ENCODE results near the gene ROBO1.
"Not testable (repeated sequence)": the region's sequence is repeated elsewhere in the genome, so short reads cannot be mapped to it uniquely, and the experiment has no call there.

ROBO1 gene

GRCh38 chr3:78765671-78766485 lies 1001.9 kb downstream of the ROBO1 start:
- DNase-seq = no peak

GRCh38 chr3:78764634-78765033 lies 1003.2 kb downstream of the ROBO1 start:
- DNase-seq = no peak

GRCh38 chr3:78762121-78762520 lies 1005.7 kb downstream of the ROBO1 start:
- DNase-seq = no peak

GRCh38 chr3:78761126-78761525 lies 1006.7 kb downstream of the ROBO1 start:
- DNase-seq = no peak

DNA sequence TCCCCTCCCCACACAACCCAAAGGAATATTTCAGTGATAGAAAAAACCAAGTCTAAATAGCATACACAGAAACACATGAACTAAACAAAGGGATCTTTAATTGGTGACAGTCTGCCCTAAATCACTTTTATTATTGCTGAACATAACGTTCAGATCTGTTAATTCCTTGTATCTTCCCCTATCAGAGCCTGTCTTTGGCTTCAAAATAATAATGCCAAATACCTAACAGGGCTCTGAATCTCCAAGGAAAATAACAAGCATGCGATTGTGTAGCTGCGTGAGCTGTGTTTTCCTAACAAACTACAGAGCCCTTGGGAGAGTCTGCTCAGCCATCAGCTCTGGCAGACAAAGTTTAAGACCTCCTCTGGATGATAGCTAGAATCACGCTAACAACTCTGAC lies 1010.1 kb downstream of the ROBO1 start:
- no peak for DNase-seq

DNA sequence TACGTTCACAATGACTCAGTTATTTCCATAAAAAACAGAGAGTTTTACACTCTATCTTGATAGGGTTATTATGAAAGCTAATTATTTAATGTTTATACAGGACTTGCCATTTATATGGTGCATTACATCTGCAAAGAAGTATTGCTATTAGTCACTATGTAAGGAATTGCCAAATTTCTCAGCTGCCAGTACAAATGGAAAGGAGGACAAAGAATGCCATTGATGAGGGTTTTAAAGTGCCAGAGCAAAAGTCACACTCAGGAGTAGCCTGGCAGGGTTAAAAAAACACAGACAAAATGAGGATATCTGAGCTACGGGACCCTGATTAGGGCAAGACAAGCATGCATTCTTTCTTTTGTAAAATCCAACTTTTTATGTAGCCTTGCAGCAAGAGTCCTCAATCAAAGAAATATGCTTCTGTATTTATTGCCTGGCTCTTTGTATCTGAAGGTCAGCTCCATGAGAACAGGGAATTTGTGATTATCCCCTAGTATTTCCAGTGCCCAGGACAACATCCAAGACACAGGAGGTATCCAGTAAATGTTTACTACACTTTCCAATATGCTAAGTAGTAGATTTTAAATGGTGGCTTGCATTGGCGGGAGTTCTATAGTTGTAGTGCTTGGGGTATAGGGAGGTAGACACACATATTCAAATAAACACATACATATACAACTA lies 1013.6 kb downstream of the ROBO1 start:
- DNase-seq = no peak

GRCh38 chr3:78751266-78751665 lies 1016.5 kb downstream of the ROBO1 start:
- no peak for DNase-seq

- DNase-seq = not testable (repeated sequence)
Measured at GRCh38 chr3:78750291-78750690, 1017.5 kb downstream of the ROBO1 start.

- no peak for DNase-seq
Measured at GRCh38 chr3:78749056-78749455, 1018.7 kb downstream of the ROBO1 start.

DNA sequence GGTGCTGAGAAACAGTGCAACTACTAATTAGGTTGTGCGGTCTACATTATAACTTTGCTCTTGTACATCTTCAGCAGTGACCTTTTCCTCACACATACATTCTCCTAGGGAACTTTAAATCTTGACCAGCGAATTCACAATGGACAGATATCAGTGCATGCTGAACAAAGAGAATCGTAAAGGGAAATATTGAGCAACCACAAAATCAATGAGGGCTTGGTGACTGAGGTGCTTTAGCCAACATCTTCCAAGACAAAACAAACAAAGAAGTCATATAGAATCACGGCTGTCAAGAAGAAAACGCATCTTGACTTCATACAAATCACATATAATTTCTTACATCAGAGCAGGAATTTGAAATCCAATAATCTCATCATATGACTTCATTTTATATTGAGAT lies 1022.0 kb downstream of the ROBO1 start:
- DNase-seq = no peak

GRCh38 chr3:78742491-78742890 lies 1025.3 kb downstream of the ROBO1 start:
- no peak for DNase-seq

GRCh38 chr3:78742041-78742440 lies 1025.8 kb downstream of the ROBO1 start:
- no peak for DNase-seq

GRCh38 chr3:78741066-78741645 lies 1026.6 kb downstream of the ROBO1 start:
- no peak for DNase-seq

DNA sequence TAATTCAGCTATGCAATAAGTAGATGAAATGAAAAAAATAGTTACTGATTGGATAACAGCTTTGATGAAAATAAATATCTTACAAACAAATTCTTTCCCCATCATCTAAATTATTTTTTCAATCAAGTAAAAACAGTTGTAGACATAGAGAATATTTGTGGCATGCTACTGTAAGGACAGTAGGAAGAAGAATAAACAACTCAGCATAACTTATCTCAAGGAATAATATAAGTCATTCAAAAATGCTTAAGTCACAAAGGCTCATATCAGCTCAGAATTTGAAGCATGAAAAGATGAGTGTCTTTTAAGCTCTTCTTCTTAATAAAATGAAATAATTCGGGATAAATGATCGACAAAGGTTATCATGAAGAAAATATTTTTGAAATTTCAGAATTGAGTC lies 1029.0 kb downstream of the ROBO1 start:
- no peak for DNase-seq

- no peak for DNase-seq
Measured at GRCh38 chr3:78737988-78738387, 1029.8 kb downstream of the ROBO1 start.

DNA sequence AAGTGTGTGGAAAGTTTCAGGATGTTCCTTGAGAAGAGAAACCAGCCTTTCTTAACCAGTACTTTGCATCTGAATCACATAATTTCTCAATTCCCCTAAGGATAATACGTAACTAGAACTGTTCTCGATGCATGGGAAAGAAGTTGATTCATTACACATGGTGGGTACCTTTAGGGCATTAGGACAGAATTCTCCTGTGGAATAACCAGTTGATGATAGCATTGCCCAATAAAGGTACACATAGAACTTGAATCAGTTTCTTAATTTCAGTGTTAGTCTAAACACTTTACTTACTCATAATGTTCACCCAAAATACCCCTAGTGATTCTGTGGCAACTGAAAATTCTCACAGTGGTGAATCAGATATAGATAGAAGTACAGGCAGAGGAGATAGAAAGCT lies 1030.9 kb downstream of the ROBO1 start:
- DNase-seq = no peak

DNA sequence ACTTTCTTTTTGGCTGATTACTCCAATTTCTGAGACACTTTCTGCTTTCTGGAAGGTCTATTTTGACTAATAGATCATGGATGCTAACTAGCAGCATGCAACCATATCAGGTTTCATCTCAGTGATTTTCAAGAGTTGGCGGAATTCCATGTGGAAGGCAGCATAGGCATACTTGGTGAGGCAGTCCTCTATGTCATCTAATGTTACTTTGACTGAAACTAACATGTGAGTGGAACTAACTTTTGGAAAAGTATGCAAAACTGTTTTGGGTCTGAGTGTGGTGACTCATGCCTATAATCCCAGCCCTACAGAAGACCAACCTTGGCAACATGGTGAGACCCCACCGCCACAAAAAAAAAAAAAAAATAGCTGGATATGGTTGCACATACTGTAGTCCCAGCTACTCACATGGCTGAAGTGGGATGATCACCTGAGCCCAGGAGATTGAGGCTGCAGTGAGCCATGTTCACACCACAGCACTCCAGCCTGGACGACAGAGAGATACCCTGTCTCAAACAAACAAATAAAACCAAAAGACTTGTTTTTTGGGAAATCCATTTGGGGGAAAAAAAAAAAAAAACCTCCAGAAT lies 1033.7 kb downstream of the ROBO1 start:
- no peak for DNase-seq

DNA sequence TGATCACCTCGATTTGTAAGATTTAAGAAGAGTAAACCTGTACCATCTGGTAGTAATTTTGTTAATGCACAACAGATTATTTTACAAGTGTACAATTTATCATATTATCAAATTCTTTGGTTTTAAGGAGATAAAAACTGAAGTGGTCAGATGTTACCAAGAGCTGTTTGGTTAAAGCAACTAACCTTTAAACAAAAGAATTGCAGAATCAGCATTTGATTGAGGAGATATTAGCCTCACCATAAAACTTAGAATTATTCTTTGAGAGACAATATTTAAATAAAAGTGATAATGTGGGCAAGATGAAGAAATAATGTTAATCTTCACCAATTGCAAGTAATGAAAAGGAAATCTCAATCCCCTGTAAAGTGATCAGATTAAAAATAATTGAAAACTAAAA lies 1034.9 kb downstream of the ROBO1 start:
- DNase-seq = no peak

DNA sequence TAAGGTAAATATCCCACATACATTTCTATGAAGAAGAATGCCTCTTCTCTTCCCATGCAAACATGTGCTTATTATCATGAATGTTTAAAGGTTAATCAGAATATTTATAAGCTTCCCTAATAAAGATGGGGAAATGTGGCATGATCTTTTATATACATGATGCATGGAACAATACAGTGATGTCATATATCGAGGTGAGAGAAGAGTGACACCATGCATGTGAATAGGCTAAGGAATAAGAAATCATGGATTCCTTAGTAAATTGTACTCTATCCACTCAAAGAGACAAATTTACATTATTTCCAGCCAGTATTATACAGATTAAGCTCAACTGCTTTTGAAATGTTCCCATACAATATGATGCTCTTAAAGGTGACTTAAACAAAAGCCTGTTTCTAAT lies 1035.3 kb downstream of the ROBO1 start:
- no peak for DNase-seq

- DNase-seq = no peak
Measured at GRCh38 chr3:78729946-78730345, 1037.9 kb downstream of the ROBO1 start.

DNA sequence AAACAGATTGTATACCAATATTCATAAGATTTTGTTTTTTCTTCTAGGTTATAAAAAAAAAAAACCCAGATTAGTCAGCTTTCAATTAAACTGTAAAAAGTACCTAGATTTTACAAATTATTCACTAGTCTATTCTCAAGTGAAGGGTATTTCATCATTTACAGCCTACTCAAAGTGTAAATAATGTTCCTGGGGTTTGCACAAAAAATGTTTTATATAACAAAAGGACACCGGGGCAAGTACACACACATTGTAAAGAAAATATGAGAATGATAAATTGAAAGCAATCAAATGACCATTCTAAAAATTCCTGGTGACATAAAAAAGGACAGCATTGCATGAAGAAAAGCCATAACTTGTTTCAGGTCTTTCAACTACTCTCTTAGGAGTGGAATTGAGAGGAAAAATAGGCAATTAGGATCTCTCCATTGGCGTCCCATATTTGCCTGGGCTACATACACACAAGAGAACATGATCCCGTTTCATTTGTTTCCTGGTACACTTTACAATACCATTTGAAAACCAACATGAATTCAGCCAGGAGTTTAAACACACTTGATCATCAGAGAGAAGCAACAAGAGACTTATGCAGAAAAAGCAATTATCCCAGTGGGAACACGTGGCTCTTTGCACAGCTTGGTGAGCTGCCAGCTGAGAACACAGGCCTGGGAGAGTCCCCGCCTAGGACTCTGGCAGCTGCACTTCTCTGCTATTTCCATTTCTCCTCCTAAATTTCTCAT lies 1039.2 kb downstream of the ROBO1 start:
- DNase-seq = no peak

GRCh38 chr3:78726545-78726944 lies 1041.3 kb downstream of the ROBO1 start:
- no peak for DNase-seq

GRCh38 chr3:78725703-78726246 lies 1042.0 kb downstream of the ROBO1 start:
- no peak for DNase-seq

All from activated T-cell treated with anti-CD3 and anti-CD28 coated beads for 4 hours (primary cell).